GM08714 (cell line): ENCODE results near the gene ABCG1.

Source experiments
- H3K4me3 ChIP-seq: fragments of 200-500 bp; sonication (Bioruptor generic); 2 replicates; pipeline ENCODE4 v1.5.1; 2014; ENCODE audit warnings: mild to moderate bottlenecking, low read length, inconsistent platforms
- ZNF274 ChIP-seq: IDR thresholded peaks from 2 replicates; pipeline ENCODE4 v1.6.1; 2012; ENCODE audit warnings: mild to moderate bottlenecking, low read depth, low read length

Gene ABCG1

DNA sequence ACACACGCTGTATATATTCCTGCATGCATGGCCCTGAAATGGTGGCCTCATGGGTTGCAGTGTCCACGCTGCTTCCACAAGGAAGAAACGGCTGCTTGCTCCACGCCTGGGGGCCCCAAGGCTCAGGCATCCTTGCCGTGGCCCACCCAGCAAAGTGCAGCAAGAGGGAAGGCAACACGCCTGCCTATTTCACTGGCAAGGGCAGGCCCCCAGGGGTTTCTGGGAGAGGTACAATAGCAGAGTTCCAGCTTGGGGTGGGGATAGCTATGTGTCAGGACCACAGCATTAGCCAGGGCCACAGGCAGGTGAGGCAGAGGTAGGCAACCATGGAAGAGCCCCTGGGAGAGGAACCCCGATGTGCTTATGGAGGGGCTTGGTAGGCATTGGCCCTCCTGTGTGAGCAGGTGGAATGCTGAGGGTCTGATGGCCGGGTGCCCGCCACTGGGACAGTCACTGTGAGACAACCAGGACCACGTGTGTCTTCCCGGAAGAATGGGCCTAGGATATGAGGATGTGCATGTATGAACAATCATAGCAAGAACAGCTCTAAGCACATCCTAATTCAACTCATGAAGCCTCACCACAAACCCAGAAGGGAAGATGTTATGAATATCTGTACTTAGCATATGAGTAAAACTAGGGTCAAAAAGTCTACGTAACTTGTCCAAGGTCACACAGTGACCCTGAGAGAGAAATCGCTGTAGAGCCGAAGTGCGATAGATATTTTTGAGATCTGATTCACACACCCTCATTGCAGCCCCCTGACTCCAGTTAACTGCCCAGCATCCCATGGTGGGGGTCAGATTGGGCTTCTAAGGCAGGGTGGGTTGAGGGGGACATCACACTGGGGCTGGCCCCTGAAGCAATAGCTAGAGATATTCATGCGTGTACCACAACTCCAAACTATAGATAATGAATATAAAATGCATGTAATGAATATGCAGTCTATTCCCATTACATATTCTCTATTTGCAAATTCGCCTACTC, 120.1 kb downstream of the ABCG1 start:
- TF ChIP-seq ZNF274: no peak

DNA sequence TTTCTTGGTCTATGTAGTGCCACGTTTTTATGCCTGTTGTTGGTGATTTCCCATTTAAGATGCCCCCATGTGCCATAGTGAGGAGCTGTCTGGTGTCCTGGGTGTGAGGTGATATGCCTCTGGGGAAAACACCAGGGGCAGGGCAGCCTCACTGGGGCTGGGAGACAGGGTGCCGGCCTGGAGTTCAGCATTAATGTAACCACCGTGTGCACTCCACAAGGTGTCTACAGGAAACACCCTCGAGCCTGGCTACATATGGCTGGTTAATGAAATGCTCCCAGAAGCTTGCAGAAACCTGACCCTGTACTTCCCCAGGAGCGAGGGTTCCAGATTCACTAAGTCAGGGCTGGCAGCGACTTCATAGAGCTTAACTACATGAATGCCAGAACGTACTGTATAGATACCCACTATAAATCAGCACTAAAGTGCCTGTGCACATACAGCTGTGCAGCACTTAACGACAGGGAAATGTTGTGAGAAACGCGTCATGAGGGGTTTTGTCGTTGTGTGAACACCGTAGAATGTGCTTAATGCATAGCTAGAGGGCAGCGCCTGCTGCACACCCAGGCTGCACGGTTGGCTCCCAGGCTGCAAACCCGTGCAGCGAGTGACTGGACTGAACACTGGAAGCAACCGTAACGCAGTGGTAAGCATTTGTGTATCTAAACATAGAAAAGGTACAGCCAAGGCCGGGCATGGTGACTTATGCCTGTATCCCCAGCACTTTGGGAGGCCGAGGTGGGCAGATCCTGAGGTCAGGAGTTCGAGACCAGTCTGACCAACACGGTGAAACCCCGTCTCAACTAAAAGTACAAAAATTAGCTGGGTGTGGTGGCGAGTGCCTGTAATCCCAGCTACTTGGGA, 121.5 kb downstream of the ABCG1 start:
- H3K4me3 ChIP-seq: no peak overlapping the region
- no peak for TF ChIP-seq ZNF274

More for the DNA sequence above, 120.1 kb downstream of the ABCG1 start:
- no peak overlapping the region for H3K4me3 ChIP-seq

DNA sequence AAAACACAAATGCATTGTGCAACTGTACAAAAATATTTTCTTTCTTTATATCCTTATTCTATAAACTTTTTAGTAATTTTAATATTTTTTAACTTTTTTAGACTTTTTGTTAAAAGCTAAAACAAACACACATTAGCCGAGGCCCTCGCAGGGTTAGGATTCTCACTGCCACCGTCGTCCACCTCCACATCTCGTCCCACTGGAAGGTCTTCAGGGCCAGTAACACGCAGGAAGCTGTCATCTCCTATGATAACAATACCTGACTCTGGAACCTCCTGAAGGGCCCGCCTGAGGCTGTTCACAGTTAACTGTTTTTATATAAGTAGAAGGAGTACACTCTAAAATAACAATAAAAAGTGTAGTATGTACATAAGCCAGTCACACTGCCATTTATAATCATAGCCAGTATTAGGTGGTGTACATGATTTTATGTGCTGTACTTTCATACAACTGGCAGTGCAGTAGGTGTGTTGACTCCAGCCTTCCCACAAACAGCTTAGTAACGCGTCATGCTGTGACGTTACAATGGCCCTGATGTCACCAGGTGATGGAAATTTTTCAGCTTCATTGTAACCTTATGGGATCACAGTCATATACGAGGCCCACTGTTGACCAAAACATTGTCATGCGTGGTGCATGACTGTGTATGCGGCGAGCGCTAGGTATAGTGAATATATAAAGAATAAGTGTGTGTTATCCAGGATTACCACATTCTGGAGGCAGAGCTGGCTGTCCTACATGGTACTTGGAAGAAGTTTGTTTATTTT, 123.0 kb downstream of the ABCG1 start:
- TF ChIP-seq ZNF274: no peak
- no peak overlapping the region for H3K4me3 ChIP-seq

DNA sequence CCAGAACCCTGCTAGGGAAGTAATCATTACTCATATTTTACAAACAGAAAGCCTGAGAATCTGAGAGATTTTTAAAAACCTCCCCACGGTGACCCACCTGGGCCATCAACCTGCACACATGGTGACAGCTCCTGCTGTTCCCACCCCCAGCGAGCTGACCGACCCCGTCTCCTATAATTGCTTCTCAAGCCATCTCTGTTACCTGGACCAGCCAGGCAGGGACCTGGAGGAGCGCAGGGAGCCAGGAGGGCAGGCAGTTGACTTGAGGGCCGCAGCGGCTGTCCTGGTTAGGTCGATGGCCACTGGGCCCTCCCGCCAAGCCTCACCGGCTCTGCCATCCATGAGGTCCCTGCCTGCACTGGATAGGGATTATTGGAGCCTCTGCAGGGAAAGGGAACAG, 124.2 kb downstream of the ABCG1 start:
- no peak overlapping the region for H3K4me3 ChIP-seq
- TF ChIP-seq ZNF274: no peak

DNA sequence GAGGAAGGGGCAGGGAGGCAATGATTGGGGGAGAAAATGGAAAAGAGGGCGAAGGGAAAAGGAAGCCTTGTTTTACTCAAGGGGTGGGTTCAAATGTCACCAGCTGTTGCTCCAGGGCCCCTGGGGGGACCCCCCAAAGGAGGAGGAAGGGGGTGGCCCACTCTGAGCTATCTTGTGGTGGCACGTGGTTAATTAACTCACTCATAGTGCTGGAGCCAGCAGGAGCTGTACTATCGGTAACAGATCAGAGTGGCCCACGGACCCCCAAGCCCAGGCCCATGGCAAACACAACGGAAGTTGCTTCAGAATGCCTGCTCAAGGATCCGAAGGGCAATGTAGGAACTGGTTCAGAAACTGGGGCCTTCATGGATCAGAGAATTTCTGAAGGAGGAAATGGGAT, 124.6 kb downstream of the ABCG1 start:
- no peak overlapping the region for H3K4me3 ChIP-seq
- TF ChIP-seq ZNF274: no peak

GRCh38 chr21:42343963-42344510, 125.1 kb downstream of the ABCG1 start:
- TF ChIP-seq ZNF274: no peak
- H3K4me3 ChIP-seq: no peak overlapping the region

GRCh38 chr21:42344631-42345030, 125.7 kb downstream of the ABCG1 start:
- no peak for TF ChIP-seq ZNF274
- no peak overlapping the region for H3K4me3 ChIP-seq

GRCh38 chr21:42346441-42346840, 127.5 kb downstream of the ABCG1 start:
- H3K4me3 ChIP-seq: no peak overlapping the region
- no peak for TF ChIP-seq ZNF274
